ENCODE measurements around the gene RALGDS. TPM values are rescaled to one million over a fixed set of nuclear protein-coding genes. Genes with fewer than 3 reads are reported as not detected.
"Not testable (repeated sequence)": the region's sequence is repeated elsewhere in the genome, so short reads cannot be mapped to it uniquely, and the experiment has no call there.

Gene RALGDS
- total RNA-seq, 6 experiments from 2014 or later: 12.1 to 15.8 (median 14.8) TPM

DNA sequence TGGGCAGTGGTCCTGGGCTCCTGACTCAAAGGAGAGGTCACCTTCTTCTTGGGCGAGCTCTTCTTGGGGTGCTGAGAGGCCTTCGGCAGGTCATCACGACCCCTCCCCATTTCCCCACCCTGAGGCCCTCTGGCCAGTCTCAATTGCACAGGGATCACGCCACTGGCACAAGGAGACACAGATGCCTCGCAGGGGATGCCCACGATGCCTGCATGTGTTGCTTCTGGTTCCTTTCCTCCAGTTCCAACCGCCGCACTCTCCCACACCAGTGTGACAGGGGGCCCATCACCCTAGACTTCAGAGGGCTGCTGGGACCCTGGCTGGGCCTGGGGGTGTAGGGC lies 57.9 kb downstream of the RALGDS start:
- no peak for DNase-seq
- no peak overlapping the region for H3K4me3 Mint-ChIP-seq
- no peaks in the 10 kb centered on the region for H3K27me3 Mint-ChIP-seq (ENCODE audit: insufficient read depth)
- no peak for TF ChIP-seq CTCF (IDR thresholded peaks at IDR 0.05)
- peaks cover 5% of the 10 kb centered on the region; the same call in 1 of the 2 replicates for H3K4me1 Mint-ChIP-seq (ENCODE audit: low read depth)
- H3K36me3 Mint-ChIP-seq (ENCODE audit: low read depth): no peaks in the 10 kb centered on the region
- H3K9me3 Mint-ChIP-seq: no peaks in the 10 kb centered on the region
- H3K27ac Mint-ChIP-seq: no peak overlapping the region

DNA sequence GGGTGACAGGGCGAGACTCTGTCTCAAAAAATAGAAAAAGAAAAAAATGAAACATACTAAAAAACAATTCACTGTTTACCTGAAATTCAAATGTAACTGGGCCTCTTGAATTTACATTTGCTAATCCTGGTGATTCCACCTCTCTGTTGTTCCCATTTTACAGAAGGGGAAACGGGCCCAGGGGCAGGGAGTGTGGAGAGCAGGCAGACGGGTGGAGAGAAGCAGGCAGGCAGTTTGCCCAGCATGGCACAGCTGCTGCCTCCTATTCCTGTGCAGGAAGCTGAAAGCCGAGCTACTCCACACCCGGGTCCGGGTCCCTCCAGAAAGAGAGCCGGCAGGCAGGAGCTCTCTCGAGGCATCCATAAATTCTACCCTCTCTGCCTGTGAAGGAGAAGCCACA lies 58.5 kb downstream of the RALGDS start:
- not testable (repeated sequence) for H3K9me3 Mint-ChIP-seq; H3K4me3 Mint-ChIP-seq; H3K27ac Mint-ChIP-seq; H3K4me1 Mint-ChIP-seq (ENCODE audit: low read depth); DNase-seq; H3K36me3 Mint-ChIP-seq (ENCODE audit: low read depth); H3K27me3 Mint-ChIP-seq (ENCODE audit: insufficient read depth)

DNA sequence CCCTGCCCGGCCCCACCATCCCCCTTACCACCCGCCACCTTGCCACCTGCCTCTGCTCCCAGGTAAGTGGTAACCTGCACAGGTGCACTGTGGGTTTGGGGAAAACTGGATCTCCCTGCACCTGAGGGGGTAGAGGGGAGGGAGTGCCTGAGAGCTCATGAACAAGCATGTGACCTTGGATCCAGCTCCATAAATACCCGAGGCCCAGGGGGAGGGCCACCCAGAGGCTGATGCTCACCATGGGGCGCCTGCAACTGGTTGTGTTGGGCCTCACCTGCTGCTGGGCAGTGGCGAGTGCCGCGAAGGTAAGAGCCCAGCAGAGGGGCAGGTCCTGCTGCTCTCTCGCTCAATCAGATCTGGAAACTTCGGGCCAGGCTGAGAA lies 59.3 kb downstream of the RALGDS start, which contains the start of gene CEL:
CEL (plus strand) TSS at position 218 of the 382 bp plus-strand sequence; CDS start at position 240, 22 bp downstream.
- not testable (repeated sequence) for H3K9me3 Mint-ChIP-seq; DNase-seq; H3K27me3 Mint-ChIP-seq (ENCODE audit: insufficient read depth); H3K36me3 Mint-ChIP-seq (ENCODE audit: low read depth); H3K4me3 Mint-ChIP-seq; H3K27ac Mint-ChIP-seq; H3K4me1 Mint-ChIP-seq (ENCODE audit: low read depth)

- H3K27ac Mint-ChIP-seq; H3K27me3 Mint-ChIP-seq (ENCODE audit: insufficient read depth); H3K4me1 Mint-ChIP-seq (ENCODE audit: low read depth); H3K9me3 Mint-ChIP-seq; DNase-seq; H3K4me3 Mint-ChIP-seq; H3K36me3 Mint-ChIP-seq (ENCODE audit: low read depth): not testable (repeated sequence)
Measured at GRCh38 chr9:133061019-133061763, 59.8 kb downstream of the RALGDS start.

GRCh38 chr9:133060417-133060841 lies 60.6 kb downstream of the RALGDS start:
- no peak for DNase-seq
- peaks cover 10% of the 10 kb centered on the region; the same call in 1 of the 2 replicates for H3K36me3 Mint-ChIP-seq (ENCODE audit: low read depth)
- H3K4me1 Mint-ChIP-seq (ENCODE audit: low read depth): peaks cover 7% of the 10 kb centered on the region
- no peak overlapping the region for H3K4me3 Mint-ChIP-seq
- TF ChIP-seq CTCF (IDR thresholded peaks at IDR 0.05): peak; percentile 27; the same call in 1 of the 2 replicates
- no peak overlapping the region for H3K27ac Mint-ChIP-seq
- no peaks in the 10 kb centered on the region for H3K27me3 Mint-ChIP-seq (ENCODE audit: insufficient read depth)
- H3K9me3 Mint-ChIP-seq: no peaks in the 10 kb centered on the region

- Mint-ChIP-seq H3K9me3 (no peaks in the 10 kb centered on the region), H3K4me3 (no peak overlapping the region), H3K27me3 (ENCODE audit: insufficient read depth) (no peaks in the 10 kb centered on the region; the same call in 1 of the 2 replicates), H3K27ac (no peak overlapping the region), H3K36me3 (ENCODE audit: low read depth) (peaks cover 10% of the 10 kb centered on the region; the same call in 1 of the 2 replicates), H3K4me1 (ENCODE audit: low read depth) (peaks cover 15% of the 10 kb centered on the region)
- no peak for DNase-seq
- TF ChIP-seq CTCF (IDR thresholded peaks at IDR 0.05): no peak
Measured at GRCh38 chr9:133059623-133060022, 61.4 kb downstream of the RALGDS start.

DNA sequence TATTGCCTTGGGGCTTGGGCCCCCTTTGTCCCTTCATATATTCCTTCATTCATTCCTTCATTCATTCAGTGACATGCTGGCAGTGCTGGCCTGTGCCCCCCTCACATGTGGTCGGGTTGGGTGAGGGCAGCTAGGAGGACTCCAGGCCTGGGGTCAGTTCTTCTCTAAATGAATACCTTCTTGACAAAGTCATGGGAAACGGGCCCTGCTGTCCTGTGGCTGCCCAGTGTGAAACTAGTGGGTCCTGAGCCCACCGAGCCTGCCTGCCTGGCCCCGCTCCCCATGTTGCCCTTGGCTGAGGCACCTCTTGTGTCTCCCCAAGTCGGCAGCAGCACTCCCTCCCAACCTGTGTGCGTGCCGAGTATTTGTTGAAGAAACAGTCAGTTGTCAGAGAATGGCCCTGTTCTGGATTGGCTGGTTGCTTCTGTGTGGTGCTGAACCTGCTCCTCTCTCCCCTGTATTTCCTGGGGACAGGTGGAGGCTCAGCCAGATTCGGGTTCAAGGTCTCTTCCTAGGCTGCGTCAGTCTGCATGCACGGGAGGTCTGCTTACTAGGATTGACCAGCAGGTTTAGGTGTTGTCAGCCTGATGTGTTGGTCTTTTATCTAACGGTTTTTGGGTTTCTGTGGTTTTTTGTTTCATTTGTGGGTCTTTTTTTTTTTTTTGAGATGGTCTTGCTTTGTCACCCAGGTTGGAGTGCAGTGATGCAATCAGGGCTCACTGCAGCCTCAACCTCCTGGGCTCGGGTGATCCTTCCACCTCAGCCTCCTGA lies 62.3 kb downstream of the RALGDS start:
- Mint-ChIP-seq H3K4me3 (no peak overlapping the region), H3K4me1 (ENCODE audit: low read depth) (peaks cover 22% of the 10 kb centered on the region), H3K9me3 (no peaks in the 10 kb centered on the region), H3K27ac (no peak overlapping the region), H3K36me3 (ENCODE audit: low read depth) (peaks cover 15% of the 10 kb centered on the region), H3K27me3 (ENCODE audit: insufficient read depth) (no peaks in the 10 kb centered on the region; the same call in 1 of the 2 replicates)
- no peak for DNase-seq
- TF ChIP-seq CTCF (IDR thresholded peaks at IDR 0.05): no peak
